ENCODE data around the gene CDK5R1.
"Not testable (repeated sequence)": the region's sequence is repeated elsewhere in the genome, so short reads cannot be mapped to it uniquely, and the experiment has no call there.

CDK5R1 gene

DNA sequence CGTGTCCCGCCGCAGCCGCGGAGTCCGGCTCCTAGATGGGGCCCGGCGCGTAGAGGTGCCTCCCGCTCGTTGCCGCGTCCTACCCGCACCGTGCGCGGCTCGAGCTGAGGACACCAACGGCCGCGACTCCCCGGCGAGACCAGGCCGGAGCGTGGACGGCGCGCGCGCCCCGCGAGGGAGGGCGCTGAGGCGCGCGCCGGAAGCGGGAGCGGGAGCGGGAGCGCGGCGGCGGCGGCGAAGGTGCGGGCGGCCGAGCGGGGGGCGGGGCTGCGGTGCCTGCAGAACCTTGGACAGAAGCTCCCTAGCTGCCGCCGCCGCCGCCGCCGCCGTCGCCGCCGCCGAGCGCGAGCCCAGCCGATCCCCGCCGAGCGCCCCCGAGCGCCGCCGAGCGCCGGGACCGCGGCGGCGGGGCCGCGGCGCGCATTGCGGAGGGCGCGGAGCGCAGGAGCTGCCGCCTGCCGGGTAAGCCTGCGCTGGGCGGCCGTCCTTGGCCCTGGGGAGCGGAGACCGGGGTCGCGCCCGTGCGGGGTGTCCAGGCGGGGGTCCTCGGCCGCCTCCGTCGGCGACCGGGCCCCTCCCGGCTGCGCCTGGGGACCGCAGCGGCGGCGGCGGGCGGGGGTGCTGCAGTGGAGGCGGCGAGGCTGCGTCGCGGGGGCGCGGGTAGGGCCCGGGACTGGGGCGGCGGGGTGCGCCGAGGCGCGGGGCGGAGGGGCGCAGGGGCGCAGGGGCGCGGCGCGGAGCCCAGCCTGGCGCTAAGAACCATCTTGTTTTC, at the start of gene CDK5R1:
TSS of gene CDK5R1 (plus strand) at position 293 of the 772 bp plus-strand sequence. CDS start 628 bp downstream, outside the sequence.
- peak; percentile 57 for DNase-seq

DNA sequence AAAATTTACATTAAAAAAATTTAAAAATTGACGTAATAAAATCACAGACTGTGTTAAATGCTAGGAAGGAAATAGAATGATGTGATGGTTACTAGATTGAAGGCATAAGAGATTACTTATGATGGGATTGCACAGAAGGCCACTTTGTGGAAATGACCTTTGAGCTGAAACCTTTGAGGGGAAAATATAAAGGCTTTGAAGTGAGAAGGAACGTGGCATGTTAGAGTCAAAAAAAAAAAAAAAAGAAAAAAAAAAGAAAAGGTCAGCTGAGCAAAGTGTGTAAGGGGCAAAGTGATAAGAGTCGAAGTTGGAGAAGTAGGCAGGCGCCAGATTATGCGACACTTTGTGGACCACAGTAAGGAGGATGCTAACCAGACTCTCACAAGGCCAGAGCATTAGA, 46.1 kb upstream of the CDK5R1 start:
- DNase-seq, result no peak

DNA sequence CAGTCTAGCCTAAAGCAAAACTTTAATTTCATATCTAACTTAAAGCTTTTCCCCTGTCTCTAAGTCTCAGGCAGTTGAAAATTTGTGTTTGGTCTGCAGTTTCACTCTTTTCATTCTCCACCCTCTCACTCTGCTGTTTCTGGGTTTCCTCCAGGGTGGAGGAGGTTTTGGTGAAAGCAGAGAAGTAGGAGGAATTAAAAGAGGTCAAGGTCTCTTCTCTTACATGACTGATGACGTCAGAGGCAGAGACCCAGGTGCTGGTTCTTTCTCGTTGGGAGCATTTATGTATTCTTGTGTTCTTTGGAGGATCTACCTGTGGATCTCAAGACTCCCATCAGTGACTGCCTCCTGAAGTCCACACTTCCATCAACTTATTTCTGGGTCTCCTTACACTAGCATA, 44.9 kb upstream of the CDK5R1 start:
- DNase-seq, result no peak

DNA sequence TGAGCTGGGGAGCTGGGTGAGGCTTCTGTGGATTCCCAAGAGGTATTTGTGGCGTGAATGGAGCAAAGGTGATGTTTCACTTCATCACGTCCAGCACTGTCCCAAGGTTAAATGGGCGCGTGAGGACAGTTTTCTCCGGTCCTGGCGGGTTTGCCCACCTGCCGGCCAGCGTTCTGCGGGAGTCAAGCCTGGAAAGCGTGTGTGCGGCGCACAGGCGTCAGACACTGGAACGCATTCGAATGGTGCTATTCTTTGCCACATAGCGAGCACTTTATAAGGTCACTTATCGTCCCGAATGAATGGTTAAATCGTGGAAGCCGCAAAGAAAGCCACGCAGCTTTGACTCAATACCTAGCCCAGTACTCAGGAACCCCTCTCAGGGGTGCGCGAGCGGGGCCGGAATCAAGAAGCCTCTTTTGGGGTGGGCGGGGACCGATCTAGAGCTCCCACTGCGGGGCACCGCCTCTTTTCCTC, 42.9 kb upstream of the CDK5R1 start:
- no peak for DNase-seq

DNA sequence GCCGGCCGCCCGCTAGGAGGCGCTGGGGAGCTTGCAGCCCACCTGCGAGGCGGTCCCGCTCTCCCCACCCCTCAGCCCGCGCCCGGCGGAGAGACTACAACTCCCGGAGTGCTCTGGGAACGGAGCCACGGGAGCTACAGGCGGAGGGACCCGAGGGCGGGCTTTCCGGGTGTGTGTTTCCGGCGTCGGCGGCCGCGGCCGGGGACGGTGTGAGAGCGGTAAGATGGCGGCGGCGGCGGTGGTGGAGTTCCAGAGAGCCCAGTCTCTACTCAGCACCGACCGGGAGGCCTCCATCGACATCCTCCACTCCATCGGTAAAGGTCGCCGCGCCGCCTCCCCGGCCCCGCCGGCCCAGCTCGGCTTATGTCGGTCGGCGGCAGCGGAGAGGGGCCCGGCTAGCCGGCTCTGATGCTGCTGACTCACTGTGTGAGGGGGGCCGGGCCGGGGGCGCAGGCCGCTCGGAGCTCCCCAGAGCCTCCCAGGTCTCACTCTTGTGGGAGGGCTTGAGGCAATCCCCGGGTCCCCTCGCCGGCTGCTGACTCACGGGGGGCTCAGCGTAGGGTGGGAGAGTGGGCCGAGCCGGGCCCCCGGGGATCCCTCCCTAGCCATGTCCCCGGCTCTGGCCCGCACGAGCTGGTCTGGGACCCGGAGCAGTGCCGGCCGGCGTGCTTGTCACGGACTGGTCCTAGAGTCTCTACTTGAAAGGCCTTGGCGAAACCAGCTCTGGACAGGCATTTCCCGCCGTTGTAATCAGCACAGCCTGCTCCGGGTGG, 42.3 kb upstream of the CDK5R1 start, which contains the start of gene PSMD11:
TSS of gene PSMD11 (plus strand) at position 210 of the 773 bp plus-strand sequence. CDS start at position 224, 14 bp downstream.
- peak; percentile 93 for DNase-seq

DNA sequence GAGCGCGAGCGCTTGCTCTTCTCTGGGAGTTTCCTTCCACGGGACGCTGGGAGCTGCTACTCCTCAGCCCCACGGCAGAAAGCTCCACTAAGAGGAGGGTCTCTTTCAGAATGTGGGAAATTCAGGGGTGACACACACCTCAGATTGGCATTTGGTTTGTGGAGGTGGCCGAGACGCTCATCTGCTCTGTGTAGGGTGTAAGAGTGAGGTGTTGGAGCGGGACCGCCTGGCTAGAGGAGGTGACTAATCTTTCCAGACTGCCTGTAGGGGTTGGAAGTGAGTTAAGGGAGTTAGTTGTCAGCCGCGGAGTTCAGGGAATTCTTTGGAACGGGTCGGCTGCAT, 41.7 kb upstream of the CDK5R1 start:
- DNase-seq, result no peak

DNA sequence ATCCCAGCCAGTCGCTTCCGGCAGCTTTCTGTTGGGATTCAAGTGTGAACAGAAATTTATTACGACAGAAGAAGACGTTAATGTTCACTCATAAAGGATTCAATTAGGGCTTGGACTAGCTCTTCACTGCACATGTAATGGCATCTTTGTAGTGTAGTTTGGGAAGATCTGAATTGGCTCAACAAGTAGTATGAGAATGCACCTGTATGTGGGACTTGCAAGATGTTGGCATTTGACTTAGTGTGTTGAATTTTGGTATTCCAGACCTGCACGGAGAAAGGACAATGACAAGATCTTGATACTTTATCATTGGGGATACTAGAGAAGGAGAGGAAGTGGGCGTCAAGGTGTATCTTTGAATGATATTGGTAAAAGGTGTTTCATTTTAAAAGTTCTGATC, 41.3 kb upstream of the CDK5R1 start:
- DNase-seq, result no peak

DNA sequence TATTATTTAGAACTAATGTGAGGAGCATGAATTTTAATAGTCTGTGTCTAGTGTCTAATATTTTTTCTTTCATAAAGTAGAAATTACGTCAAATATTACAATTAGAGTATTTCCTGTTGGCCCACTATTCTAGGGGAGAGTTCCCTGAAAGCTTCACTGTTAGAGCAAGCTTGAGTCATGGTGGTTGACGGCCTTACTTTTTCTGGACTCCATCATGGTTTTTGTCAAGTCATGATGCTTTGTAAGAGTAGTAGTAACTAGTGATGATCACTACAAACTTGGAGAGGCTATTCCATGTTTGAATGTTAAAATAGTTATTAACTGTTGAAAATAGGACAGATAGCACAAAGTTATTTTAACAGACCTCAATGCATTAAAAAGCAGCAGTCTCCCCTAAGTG, 40.8 kb upstream of the CDK5R1 start:
- no peak for DNase-seq

DNA sequence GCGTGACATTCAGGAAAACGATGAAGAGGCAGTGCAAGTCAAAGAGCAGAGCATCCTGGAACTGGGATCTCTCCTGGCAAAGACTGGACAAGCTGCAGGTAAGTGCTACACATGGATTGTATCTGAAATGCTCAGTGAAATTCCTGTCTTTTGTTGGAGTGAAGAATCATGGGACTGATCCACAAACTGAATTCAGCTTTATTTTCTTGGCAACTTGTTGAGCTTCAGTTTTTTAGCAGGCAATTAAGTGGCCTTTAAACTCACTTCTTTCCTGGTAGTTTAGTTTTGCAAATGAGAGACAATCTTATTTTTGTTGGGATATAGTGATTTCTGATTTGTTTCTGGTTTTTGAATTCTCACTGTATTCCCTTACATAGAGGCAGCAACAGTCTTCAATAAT, 39.8 kb upstream of the CDK5R1 start:
- DNase-seq, result no peak

DNA sequence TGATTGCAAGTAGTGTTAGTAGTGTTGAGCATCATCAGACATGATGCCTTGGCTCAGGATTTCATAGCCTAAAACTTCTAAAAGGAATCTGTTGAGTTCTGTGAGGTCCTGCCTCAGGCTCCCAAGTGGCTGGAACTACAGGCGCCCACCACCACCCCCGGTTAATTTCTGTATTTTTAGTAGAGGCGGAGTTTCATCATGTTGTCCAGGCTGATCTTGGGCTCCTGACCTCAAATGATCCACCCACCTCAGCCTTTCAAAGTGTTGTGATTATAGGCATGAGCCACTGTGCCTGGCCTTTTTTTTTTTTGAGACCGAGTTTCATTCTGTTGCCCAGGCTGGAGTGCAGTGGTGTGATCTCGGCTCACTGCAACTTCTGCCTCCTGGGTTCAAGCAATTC, 36.8 kb upstream of the CDK5R1 start:
- DNase-seq, result no peak

DNA sequence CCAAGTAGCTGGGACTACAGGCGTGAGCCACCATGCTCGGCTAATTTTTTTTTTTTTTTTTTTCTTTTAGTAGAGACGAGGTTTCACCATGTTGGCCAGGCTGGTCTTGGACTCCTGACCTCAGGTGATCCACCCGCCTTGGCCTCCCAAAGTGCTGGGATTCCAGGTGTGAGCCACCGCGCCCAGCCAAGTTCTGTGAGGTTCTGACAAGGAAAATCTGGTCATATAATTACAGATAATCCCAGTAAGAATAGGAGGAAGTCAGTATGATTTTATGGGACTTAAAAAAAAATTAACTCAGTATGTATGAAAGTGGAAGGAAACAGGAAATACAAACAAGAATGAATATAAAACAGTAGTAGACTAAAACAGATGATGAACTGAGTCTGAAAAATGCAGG, 36.4 kb upstream of the CDK5R1 start:
- DNase-seq, result not testable (repeated sequence)

DNA sequence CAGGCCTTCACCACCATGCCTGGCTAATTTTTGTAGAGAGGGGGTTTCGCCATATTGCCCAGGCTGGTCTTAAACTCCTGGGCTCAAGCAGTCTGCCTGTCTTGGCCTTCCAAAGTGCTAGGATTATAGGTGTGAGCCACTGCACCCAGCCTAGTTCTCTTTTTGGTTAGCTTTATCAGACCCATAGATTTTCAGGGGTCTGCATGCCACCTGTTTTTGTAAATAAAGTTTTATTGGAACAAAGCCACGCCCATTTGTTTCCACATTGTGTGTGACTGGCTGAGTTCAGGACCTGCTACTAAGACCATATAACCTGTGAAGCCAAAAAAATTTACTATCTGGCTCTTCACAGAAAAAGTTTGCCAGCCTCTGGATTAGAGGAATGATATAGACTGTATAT, 34.9 kb upstream of the CDK5R1 start:
- no peak for DNase-seq

DNA sequence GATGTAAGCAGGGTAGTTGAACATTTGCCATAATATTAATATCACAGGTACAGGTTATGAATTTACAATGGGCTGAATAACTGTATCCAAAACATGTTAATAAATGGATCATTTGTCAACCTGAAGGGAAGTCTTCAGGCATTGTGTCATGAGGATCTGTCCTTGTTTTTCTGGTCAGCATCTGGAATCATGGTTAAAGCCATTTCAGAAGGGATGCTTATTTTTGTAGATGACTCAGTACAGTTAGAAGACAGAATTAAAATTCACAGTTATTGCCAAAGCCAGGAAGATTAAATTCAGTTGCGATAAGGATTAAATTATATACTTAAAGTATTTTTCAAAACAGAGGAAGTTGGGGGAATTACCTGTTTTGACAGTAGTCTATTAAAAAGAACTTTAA, 34.5 kb upstream of the CDK5R1 start:
- no peak for DNase-seq

DNA sequence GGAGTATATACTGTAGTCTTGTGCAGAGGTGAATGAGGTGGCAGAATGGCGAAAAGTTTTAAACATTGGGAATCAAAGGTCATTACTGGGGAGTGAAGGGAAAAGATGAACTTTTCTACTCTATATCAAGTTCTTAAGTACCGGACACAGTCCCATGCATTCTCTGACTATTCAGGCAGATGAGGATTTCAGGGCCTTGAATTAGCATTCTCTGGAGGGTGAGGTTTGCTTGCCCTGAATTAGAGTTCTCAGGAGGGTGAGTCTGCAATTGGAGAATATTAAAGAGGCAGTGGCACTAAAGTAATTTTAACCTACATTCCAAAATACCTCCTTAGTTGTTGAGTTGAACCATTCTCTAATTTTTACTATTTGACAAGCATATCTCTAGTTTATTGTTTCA, 33.4 kb upstream of the CDK5R1 start:
- DNase-seq, result no peak

DNA sequence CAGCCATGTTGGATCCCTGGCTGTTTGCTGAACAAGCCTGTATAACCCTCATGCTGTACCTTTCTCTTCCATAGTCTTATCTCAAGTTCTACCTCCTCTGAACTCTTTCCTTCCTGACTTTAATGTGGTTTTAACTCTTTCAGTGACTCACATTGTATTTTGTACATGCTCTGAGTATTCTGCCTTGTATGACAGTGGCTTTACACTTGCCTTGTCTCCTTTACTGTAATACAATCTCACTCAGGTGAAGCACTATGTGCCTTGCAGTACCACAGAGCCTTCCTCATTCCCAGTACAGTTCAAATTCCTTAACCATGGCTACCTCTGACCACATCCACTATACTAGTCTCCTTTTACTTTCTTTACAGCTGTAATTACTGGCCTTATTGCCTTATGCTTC, 28.4 kb upstream of the CDK5R1 start:
- no peak for DNase-seq

DNA sequence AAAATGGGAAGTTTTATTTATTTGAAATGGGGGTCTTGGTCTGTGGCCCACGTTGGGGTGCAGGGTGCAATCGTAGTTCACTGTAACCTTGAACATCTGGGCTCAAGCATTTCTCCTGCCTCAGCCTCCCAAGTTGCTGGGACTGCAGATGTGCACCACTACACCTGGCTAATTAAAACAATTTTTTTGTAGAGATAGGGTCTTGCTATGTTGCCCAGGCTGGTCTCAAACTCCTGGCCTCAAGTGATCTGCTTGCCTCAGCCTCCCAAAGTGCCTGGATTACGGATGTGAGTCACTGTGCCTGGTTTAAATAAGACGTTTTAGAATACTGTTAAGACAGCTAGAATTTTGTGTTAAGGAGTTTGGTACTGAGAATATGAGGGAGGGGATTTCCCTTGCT, 26.7 kb upstream of the CDK5R1 start:
- DNase-seq, result no peak

DNA sequence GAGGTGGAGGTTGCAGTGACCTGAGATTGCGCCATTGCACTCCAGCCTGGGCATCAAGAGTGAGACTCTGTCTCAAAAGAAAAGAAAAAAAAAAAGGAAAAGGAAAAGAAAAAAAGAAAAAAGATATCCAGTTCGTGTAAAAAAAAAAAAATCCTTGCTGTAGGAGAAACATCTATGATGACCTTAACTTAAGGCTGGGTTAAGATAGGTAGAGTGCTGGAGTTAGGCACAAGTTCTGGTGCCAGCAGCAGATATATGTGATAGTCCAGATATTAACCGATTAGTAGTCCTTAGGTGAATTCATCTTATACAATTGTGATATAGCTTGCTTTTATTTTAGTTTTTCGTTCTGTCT, 25.3 kb upstream of the CDK5R1 start:
- DNase-seq, result no peak

DNA sequence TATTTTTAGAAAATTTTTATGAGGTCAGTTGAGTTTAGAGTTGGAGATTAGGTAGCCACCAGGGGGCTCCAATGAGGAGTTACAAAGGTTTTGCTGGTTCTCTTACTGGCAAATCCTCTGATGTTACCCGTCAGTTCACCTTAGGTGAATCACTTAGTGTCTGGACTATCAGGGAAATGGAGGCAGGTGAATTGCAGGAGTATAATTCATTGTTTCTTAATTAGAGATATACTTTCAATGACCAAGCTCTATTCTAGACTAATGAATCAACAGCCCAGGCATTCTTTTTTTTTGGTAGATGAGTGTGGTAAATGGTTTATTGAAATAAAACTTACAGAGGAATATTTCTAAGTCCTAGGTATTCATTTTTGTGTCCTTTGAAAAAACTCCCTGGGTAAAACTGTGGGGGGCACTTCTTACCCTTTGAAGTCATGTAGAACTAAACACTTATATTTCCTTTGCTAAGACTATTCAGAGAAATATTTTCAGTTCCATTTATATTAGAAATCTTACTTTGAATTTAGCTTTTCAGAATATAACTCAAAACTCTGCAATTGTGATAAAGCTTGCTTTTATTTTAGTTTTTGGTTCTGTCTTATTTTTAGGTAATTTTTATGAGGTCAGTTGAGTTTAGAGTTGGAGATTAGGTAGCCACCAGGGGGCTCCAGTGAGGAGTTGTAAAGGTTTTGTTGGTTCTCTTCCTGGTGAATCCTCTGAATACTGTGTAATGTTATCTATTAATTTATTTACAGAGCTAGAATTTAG, 24.8 kb upstream of the CDK5R1 start:
- peak; percentile 9 for DNase-seq

DNA sequence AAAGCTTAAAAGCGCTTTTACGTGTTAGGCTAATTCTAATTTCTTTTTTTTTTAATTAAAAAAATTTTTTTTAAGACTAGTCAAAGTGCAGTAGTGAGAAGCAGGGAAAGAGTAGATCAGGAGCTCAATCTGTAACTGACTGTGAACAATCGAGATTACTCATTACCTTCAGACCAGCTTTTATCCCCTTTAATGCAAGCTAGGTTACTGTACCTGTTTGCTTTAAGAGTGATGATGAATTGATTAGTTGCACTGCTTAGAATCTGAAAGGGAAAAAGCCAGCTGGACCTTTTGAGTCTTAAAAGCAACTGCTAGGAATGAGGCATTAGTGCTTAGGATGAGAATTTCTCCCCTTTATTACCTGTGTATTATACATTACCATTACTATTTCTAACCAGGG, 23.5 kb upstream of the CDK5R1 start:
- no peak for DNase-seq

DNA sequence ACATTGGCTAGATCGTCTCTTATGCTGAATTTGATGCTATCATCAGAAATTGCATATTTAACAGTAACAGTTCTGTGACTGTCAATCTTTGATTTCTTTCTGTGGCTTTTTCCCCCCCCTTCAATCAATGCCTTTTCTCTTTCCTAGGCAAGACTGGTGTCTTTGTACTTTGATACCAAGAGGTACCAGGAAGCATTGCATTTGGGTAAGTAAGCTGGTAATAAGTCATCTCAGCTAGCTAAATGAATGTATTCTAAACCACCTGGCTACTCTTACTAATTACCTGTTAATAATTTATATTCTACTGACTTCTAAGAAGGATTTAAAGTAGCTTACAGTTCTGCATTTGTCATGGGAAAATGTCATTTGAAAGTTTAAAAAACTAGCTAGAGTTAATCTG, 22.4 kb upstream of the CDK5R1 start:
- no peak for DNase-seq

DNA sequence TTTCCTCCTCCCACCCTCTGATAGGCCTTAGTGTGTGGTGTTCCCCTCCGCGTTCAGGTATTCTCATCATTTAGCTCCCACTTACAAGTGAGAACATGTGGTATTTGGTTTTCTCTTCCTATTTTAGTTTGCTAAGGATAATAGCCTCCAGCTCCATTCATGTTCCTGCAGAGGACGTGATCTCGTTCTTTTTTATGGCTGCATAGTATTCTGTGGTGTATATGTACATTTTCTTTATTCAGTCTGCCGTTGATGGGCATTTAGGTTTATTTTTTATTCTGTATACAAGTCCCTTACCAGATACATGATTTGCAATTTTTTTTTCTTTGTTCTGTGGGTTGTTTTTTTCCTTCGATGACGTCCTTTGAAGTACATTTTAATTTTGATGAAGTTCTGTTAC, 18.8 kb upstream of the CDK5R1 start:
- no peak for DNase-seq

DNA sequence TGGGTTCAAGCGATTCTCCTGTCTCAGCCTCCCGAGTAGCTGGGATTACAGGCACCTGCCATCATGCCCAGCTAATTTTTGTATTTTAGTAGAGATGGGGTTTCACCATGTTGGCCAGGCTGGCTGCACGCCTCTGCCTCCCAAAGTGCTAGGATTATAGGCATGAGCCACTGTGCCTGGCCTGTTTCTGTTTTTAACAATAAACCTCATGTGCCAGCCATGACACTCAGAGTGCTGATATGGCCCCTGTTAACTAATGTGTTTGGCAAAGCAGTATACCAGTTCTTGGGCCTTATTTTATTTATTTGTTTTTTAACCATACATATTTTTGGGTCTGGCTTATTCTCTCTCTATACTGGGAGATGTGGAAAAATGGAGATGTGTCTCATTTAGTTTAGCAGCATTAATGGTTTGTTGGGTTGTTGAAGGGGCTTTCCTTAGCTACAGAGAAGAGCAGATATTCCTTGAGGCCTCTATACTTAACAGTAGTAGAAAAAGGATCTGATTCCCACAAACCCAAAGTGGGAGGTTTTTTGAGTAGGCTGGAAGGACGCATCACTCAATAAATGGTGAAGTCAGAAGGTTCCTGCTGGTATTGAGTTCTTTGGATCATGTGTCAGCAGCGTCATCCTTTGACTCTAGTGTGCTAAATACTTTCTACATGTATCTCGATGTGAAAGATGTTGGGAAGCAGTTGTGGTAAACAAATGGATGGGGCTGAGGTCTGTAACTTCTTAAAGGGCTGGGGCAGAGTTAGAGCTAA, 16.2 kb upstream of the CDK5R1 start:
- no peak for DNase-seq

DNA sequence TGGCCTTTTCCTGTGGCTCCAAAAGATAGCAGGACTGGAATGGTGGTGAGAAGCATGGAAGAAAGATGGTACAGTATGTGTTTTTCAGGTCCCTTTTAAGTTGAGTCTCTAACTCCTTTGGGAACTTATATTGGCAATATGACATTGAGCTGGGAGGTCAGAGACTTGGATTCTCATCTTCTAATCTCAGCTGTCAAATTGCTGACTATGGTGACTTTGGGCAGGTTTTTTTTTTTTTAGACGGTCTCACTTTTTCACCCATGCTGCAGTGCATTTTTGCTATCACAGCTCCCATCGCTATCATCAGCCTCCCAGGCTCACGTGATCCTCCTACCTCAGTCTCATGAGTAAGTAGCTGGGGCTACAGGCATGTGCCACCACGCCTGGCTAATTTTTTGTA, 15.1 kb upstream of the CDK5R1 start:
- DNase-seq, result no peak
